Stomach (tissue), 4 donors: ENCODE results near the gene PCDHA9.
"Not testable (repeated sequence)": the region's sequence is repeated elsewhere in the genome, so short reads cannot be mapped to it uniquely, and the experiment has no call there.

Source experiments
- EP300 ChIP-seq: sonication (generic); formaldehyde crosslinking; IDR thresholded peaks from one replicate; pipeline ENCODE4 v1.6.1; 2017; ENCODE audit warnings: antibody characterized with exemption
- TF ChIP-seq, protein P1 (sequence below), 7 experiments: fragments of 450-650 bp in 4 of 7; fragments of 200-600 bp in 3 of 7; sonication (generic) in 3 of 7; IDR thresholded peaks; one replicate each; pipeline ENCODE4 v1.5.1; 2016 to 2019; ENCODE audit warnings: antibody characterized with exemption in 7 of 7, control low read depth in 2 of 7, mild to moderate bottlenecking in 1 of 7

DNA sequence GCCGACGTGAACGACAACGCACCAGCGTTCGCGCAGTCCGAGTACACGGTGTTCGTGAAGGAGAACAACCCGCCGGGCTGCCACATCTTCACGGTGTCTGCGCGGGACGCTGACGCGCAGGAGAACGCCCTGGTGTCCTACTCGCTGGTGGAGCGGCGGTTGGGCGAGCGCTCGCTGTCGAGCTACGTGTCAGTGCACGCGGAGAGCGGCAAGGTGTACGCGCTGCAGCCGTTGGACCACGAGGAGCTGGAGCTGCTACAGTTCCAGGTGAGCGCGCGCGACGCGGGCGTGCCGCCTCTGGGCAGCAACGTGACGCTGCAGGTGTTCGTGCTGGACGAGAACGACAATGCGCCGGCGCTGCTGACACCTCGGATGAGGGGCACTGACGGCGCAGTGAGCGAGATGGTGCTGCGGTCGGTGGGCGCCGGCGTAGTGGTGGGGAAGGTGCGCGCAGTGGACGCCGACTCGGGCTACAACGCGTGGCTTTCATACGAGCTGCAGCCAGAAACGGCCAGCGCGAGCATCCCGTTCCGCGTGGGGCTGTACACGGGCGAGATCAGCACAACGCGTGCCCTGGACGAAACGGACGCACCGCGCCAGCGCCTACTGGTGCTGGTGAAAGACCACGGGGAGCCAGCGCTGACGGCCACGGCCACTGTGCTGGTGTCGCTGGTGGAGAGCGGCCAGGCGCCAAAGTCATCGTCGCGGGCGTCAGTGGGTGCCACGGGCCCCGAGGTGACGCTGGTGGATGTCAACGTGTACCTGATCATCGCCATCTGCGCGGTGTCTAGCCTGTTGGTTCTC lies 1.9 kb downstream of the PCDHA9 start:
- TF ChIP-seq, protein P1, sequence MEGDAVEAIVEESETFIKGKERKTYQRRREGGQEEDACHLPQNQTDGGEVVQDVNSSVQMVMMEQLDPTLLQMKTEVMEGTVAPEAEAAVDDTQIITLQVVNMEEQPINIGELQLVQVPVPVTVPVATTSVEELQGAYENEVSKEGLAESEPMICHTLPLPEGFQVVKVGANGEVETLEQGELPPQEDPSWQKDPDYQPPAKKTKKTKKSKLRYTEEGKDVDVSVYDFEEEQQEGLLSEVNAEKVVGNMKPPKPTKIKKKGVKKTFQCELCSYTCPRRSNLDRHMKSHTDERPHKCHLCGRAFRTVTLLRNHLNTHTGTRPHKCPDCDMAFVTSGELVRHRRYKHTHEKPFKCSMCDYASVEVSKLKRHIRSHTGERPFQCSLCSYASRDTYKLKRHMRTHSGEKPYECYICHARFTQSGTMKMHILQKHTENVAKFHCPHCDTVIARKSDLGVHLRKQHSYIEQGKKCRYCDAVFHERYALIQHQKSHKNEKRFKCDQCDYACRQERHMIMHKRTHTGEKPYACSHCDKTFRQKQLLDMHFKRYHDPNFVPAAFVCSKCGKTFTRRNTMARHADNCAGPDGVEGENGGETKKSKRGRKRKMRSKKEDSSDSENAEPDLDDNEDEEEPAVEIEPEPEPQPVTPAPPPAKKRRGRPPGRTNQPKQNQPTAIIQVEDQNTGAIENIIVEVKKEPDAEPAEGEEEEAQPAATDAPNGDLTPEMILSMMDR (IDR thresholded peaks at IDR 0.05): not testable (repeated sequence)
- not testable (repeated sequence) for TF ChIP-seq EP300
